OCI-LY7 (cell line): Measurements from ENCODE around the gene POU2F3. TPM values are rescaled to one million over a fixed set of nuclear protein-coding genes. Genes with fewer than 3 reads are reported as not detected.

ENCODE experiments used
- BruUV-seq: library from RNA; stranded (reverse); fragments of 400-500 nt; replicated peaks from 2 replicates; lab custom pipeline; 2021; lab: Mats Ljungman, UMichigan
- CTCF ChIA-PET: fragments of 300-600 bp; sonication (Branson Sonifier 250); formaldehyde crosslinking; loops from one replicate; lab custom pipeline; 2022; ENCODE audit warnings: antibody characterized with exemption; ENCODE audit not compliant: unreplicated experiment; lab: Charles Lee
- POLR2A ChIA-PET: fragments of 300-600 bp; sonication (Branson Sonifier 250); formaldehyde crosslinking; loops from one replicate; lab custom pipeline; 2022; ENCODE audit warnings: antibody characterized with exemption; lab: Charles Lee
- DNase-seq: peaks from one replicate; pipeline ENCODE4 v3.0.0-alpha.2; 2015; ENCODE audit warnings: low spot score
- H2AFZ ChIP-seq: fragments of 200-600 bp; sonication (generic), shearing (Covaris generic); 2 replicates; pipeline ENCODE4 v1.6.1; 2014; ENCODE audit warnings: mild to moderate bottlenecking, antibody characterized with exemption, low read length, moderate library complexity
- H3K27ac ChIP-seq: fragments of 200-600 bp; sonication (generic); 2 replicates; pipeline ENCODE4 v1.5.1; 2014; ENCODE audit warnings: mixed run types, low read depth, mild to moderate bottlenecking, moderate library complexity, low read length, inconsistent platforms; ENCODE audit not compliant: poor library complexity, severe bottlenecking
- H3K36me3 ChIP-seq: fragments of 200-600 bp; sonication (generic); 2 replicates; pipeline ENCODE4 v1.6.1; 2014; ENCODE audit warnings: mild to moderate bottlenecking, antibody characterized with exemption, low read length, moderate library complexity, mixed read lengths; ENCODE audit not compliant: insufficient read depth
- H3K4me1 ChIP-seq: fragments of 200-600 bp; sonication (generic); 2 replicates; pipeline ENCODE4 v1.5.1; 2014; ENCODE audit warnings: mild to moderate bottlenecking, low read length; ENCODE audit not compliant: insufficient read depth, poor library complexity, severe bottlenecking
- H3K4me2 ChIP-seq: fragments of 200-600 bp; sonication (generic); 2 replicates; pipeline ENCODE4 v1.6.1; 2014; ENCODE audit warnings: mild to moderate bottlenecking, low read length
- H3K4me3 ChIP-seq: fragments of 200-600 bp; sonication (generic); 2 replicates; pipeline ENCODE4 v1.5.1; 2014; ENCODE audit warnings: mild to moderate bottlenecking, low read depth, low read length; ENCODE audit not compliant: poor library complexity, severe bottlenecking
- H3K79me2 ChIP-seq: fragments of 200-600 bp; sonication (generic); 2 replicates; pipeline ENCODE4 v1.6.1; 2016; ENCODE audit warnings: low read depth, mild to moderate bottlenecking, low read length, moderate library complexity, mixed read lengths; ENCODE audit not compliant: insufficient read depth
- H3K9me2 ChIP-seq: fragments of 200-600 bp; sonication (generic); 2 replicates; pipeline ENCODE4 v1.6.1; 2016; ENCODE audit warnings: mild to moderate bottlenecking, low read length, mixed read lengths; ENCODE audit not compliant: insufficient read depth
- H3K9me3 ChIP-seq: fragments of 200-600 bp; sonication (generic); 2 replicates; pipeline ENCODE4 v1.6.1; 2014; ENCODE audit warnings: mild to moderate bottlenecking, mixed run types, low read length, mixed read lengths
- H4K20me1 ChIP-seq: fragments of 200-600 bp; sonication (generic); 2 replicates; pipeline ENCODE4 v1.6.1; 2014; ENCODE audit warnings: mild to moderate bottlenecking, antibody characterized with exemption, low read length, moderate library complexity, mixed read lengths; ENCODE audit not compliant: insufficient read depth
- EZH2phosphoT487 ChIP-seq: fragments of 200-600 bp; sonication (generic); IDR thresholded peaks from 2 replicates; pipeline ENCODE4 v1.6.1; 2018; ENCODE audit warnings: low read depth, borderline replicate concordance, mild to moderate bottlenecking, mixed run types, antibody characterized with exemption, low read length, moderate library complexity, mixed read lengths
- intact Hi-C: fragments of 100-400 bp; cut with micrococcal nuclease; formaldehyde crosslinking; loops from one replicate; pipeline ENCODE4 v1.10.0; 2022; ENCODE audit not compliant: unreplicated experiment
- total RNA-seq, 2 experiments: library from RNA; depleted of rRNA in 1 of 2; stranded (reverse); fragments of >200 nt in 1 of 2; shearing (Covaris generic) in 1 of 2; gene quantifications; 2 replicates each; pipeline ENCODE4 v1.2.3, GENCODE V29; 2014 to 2022
- TF ChIP-seq, protein P1 (sequence below): fragments of 200-600 bp; sonication (generic); conservative IDR thresholded peaks from 2 replicates; pipeline ENCODE4 v1.5.1; 2014; ENCODE audit warnings: mild to moderate bottlenecking, antibody characterized with exemption, low read length, moderate library complexity, mixed read lengths

Gene POU2F3
- total RNA-seq, 2 experiments from 2014 or later: 0.16 TPM; not detected in 1

DNA sequence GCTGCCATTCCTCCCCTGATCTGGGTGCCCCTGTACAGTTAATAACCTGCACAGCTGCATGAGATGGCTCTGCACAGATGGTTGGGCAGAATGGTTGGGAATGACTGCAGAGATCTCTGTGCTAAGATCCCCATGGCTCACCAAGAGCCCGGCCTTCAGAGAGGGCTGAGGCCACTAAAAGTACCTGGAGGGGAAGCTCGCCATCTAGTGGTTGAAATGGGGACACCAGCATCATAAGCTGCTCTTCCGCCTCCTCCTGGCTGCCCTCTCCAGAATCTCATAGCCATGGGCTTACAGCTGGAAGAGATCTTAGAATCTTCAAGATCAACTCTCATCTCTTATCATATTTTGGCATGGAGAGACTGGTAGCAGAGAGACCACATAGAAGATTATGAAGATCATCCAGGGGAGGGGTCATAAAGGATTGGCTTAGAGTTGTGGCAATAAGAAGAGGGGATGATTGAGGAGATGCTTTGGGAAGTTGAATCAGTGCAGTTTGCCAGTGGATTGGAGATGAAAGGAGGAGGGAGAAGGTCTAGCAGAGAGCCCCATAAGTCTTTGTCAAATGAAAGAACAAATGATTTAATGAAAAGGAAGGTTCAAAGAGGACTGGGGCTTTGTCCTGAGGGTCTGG is 63.2 kb downstream of the POU2F3 start:
- no peak overlapping the region for H3K4me3 ChIP-seq
- TF ChIP-seq, protein P1, sequence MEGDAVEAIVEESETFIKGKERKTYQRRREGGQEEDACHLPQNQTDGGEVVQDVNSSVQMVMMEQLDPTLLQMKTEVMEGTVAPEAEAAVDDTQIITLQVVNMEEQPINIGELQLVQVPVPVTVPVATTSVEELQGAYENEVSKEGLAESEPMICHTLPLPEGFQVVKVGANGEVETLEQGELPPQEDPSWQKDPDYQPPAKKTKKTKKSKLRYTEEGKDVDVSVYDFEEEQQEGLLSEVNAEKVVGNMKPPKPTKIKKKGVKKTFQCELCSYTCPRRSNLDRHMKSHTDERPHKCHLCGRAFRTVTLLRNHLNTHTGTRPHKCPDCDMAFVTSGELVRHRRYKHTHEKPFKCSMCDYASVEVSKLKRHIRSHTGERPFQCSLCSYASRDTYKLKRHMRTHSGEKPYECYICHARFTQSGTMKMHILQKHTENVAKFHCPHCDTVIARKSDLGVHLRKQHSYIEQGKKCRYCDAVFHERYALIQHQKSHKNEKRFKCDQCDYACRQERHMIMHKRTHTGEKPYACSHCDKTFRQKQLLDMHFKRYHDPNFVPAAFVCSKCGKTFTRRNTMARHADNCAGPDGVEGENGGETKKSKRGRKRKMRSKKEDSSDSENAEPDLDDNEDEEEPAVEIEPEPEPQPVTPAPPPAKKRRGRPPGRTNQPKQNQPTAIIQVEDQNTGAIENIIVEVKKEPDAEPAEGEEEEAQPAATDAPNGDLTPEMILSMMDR: peak; percentile 96
- TF ChIP-seq EZH2phosphoT487: no peak
- no peaks in the 10 kb centered on the region for H3K79me2 ChIP-seq
- intact Hi-C loops: loop anchor here (1.0 kb wide), 2 partner anchors 68 to 131 kb away; no protein-coding TSS in a partner anchor
- no peaks in the 10 kb centered on the region for H4K20me1 ChIP-seq
- BruUV-seq: no TSS peak
- H2AFZ ChIP-seq: no peak overlapping the region
- DNase-seq: peak; percentile 71
- POLR2A ChIA-PET: interaction anchor here (1.2 kb wide), 1 partner anchor 35 kb away, joined by 3 read pairs; no protein-coding TSS in a partner anchor
- CTCF ChIA-PET: interaction anchor here (1.3 kb wide), 1 partner anchor 67 kb away, joined by 5 read pairs; no protein-coding TSS in a partner anchor
- no peak overlapping the region for H3K27ac ChIP-seq
- H3K9me3 ChIP-seq: no peaks in the 10 kb centered on the region
- H3K9me2 ChIP-seq: no peaks in the 10 kb centered on the region
- no peak overlapping the region for H3K4me2 ChIP-seq
- no peaks in the 10 kb centered on the region for H3K4me1 ChIP-seq
- H3K36me3 ChIP-seq: no peaks in the 10 kb centered on the region

DNA sequence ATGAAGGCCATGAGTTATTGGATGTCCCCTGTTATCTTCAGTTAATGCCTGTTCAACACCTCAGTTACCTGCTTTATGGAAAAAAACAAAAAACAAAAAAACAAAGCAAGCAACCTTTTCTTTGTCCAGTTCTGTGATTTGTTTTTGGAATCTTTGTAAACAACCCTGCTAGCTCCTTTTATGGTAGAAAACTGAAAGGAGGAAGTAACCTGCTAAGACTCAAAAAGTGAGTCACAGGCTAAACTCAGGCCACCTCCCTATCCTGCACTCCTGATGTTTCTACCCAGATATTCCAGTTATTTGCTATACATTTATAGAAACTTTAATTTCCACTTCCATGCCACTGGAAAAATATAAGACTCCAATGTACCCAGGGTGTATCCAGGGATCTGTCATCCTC is 64.6 kb downstream of the POU2F3 start:
- Histone ChIP-seq H3K79me2 (no peaks in the 10 kb centered on the region), H3K4me1 (no peaks in the 10 kb centered on the region), H4K20me1 (no peaks in the 10 kb centered on the region), H3K9me3 (no peaks in the 10 kb centered on the region), H3K36me3 (no peaks in the 10 kb centered on the region), H3K4me3 (no peak overlapping the region), H3K9me2 (no peaks in the 10 kb centered on the region), H3K4me2 (no peak overlapping the region), H2AFZ (no peak overlapping the region), H3K27ac (no peak overlapping the region)
- intact Hi-C loops: no loop called here
- TF ChIP-seq, protein P1: no peak
- no peak for TF ChIP-seq EZH2phosphoT487
- POLR2A ChIA-PET: interaction anchor here (1.2 kb wide), 1 partner anchor 34 kb away, joined by 3 read pairs; no protein-coding TSS in a partner anchor
- no TSS peak for BruUV-seq
- CTCF ChIA-PET: no interaction called here
- no peak for DNase-seq

DNA sequence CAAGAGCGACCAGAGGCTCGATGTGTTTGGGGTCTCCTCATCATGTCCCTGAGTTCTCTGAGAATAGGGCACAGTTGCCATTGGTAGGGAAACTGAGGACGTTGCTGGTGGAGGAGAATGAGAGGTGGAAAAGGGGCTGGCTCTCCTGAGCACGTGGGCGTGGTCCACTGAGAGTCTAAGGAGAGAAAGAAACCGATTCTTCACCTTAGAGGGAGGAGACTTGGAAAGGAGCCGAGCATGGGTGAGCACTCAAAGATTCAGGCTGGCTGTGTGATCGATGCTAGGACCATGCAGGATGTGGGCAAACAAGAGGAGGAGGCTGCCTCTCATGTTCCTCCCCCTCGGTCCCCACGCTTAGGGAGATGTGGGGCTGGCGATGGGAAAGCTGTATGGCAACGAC is 65.3 kb downstream of the POU2F3 start:
- Histone ChIP-seq H3K9me3 (no peaks in the 10 kb centered on the region), H4K20me1 (no peaks in the 10 kb centered on the region), H3K4me2 (no peak overlapping the region), H3K4me3 (no peak overlapping the region), H3K36me3 (no peaks in the 10 kb centered on the region), H2AFZ (no peak overlapping the region), H3K9me2 (no peaks in the 10 kb centered on the region), H3K27ac (no peak overlapping the region), H3K4me1 (no peaks in the 10 kb centered on the region), H3K79me2 (no peaks in the 10 kb centered on the region)
- DNase-seq: no peak
- TF ChIP-seq, protein P1: no peak
- TF ChIP-seq EZH2phosphoT487: no peak
- BruUV-seq: no TSS peak
- intact Hi-C loops: no loop called here
- POLR2A ChIA-PET: no interaction called here
- CTCF ChIA-PET: no interaction called here
